CD4-positive, alpha-beta memory T cell (primary cell): Measurements from ENCODE around the gene SPACA7. TPM values are rescaled to one million over a fixed set of nuclear protein-coding genes. Genes with fewer than 3 reads are reported as not detected.

Source experiments
- CTCF ChIA-PET: fragments of 350-600 bp; sonication (Branson Sonifier 250); formaldehyde crosslinking; loops from one replicate; lab custom pipeline; 2021; ENCODE audit warnings: inconsistent platforms; ENCODE audit not compliant: partially characterized antibody; lab: Charles Lee
- POLR2A ChIA-PET: fragments of 350-600 bp; sonication (Branson Sonifier 250); formaldehyde crosslinking; loops from one replicate; lab custom pipeline; 2021; ENCODE audit not compliant: partially characterized antibody; lab: Charles Lee
- DNase-seq, 5 donors: peaks; one replicate each; pipeline versions ENCODE4 v3.0.0 to v3.0.0-alpha.2; 2020 to 2022; ENCODE audit warnings: mixed read lengths in 1 of 5
- H3K27ac ChIP-seq: one replicate; pipeline ENCODE4 v1.7.0; 2013; ENCODE audit warnings: low read depth, low read length
- H3K27me3 ChIP-seq: 2 replicates; pipeline ENCODE4 v1.7.0; 2013; ENCODE audit warnings: mild to moderate bottlenecking, low read length, moderate library complexity; ENCODE audit not compliant: insufficient read depth
- H3K36me3 ChIP-seq: 2 replicates; pipeline ENCODE4 v1.7.0; 2013; ENCODE audit warnings: mild to moderate bottlenecking, low read length, moderate library complexity; ENCODE audit not compliant: insufficient read depth
- H3K4me1 ChIP-seq: 2 replicates; pipeline ENCODE4 v1.7.0; 2013; ENCODE audit warnings: mild to moderate bottlenecking, low read length, moderate library complexity; ENCODE audit not compliant: insufficient read depth
- H3K4me3 ChIP-seq, 2 donors: one replicate each; pipeline ENCODE4 v1.7.0; 2013; ENCODE audit warnings: low read length in 2 of 2, mild to moderate bottlenecking in 1 of 2
- H3K9me3 ChIP-seq, 2 donors: one replicate each; pipeline ENCODE4 v1.7.0; 2013; ENCODE audit warnings: low read length in 2 of 2, control low read depth in 1 of 2; ENCODE audit not compliant: control insufficient read depth in 1 of 2
- H3K27ac Mint-ChIP-seq, 7 donors: one replicate each; pipeline ENCODE4 v1.8.0; 2020 to 2021; ENCODE audit warnings: mixed read lengths in 7 of 7, mild to moderate bottlenecking in 6 of 7, inconsistent platforms in 3 of 7, moderate library complexity in 3 of 7
- H3K27me3 Mint-ChIP-seq, 2 donors: one replicate each; pipeline ENCODE4 v1.8.0; 2020 to 2021; ENCODE audit warnings: mixed read lengths in 2 of 2
- H3K36me3 Mint-ChIP-seq, 2 donors: one replicate each; pipeline ENCODE4 v1.8.0; 2020 to 2021; ENCODE audit warnings: mixed read lengths in 2 of 2, inconsistent platforms in 1 of 2, mild to moderate bottlenecking in 1 of 2
- H3K4me1 Mint-ChIP-seq, 4 donors: one replicate each; pipeline ENCODE4 v1.8.0; 2020 to 2021; ENCODE audit warnings: mixed read lengths in 4 of 4, mild to moderate bottlenecking in 1 of 4
- H3K4me3 Mint-ChIP-seq, 8 donors: one replicate each; pipeline ENCODE4 v1.8.0; 2020 to 2021; ENCODE audit warnings: mixed read lengths in 8 of 8, mild to moderate bottlenecking in 7 of 8, moderate library complexity in 6 of 8, inconsistent platforms in 3 of 8
- H3K9me3 Mint-ChIP-seq, 8 donors: one replicate each; pipeline ENCODE4 v1.8.0; 2020 to 2021; ENCODE audit warnings: mixed read lengths in 8 of 8, mild to moderate bottlenecking in 5 of 8, inconsistent platforms in 3 of 8, moderate library complexity in 1 of 8
- intact Hi-C: fragments of 100-400 bp; cut with micrococcal nuclease; formaldehyde crosslinking; loops from one replicate; pipeline ENCODE4 v1.15.1; 2023
- polyA plus RNA-seq, 2 donors: library from polyadenylated mRNA; unstranded; fragments of 300-500 nt; fragmentation: Illumina TruSeq; gene quantifications; one replicate each; pipeline ENCODE4 v1.2.3, GENCODE V29; 2021
- total RNA-seq, 2 experiments: library from RNA; stranded (reverse); gene quantifications; one replicate each; pipeline ENCODE4 v1.2.3, GENCODE V29; 2021

The SPACA7 gene
- total and polyA plus RNA-seq, 4 experiments from 2014 or later: not detected

GRCh38 chr13:112435973-112436372, 59.8 kb downstream of the SPACA7 start:
- intact Hi-C loops: no loop called here
- H3K27ac Mint-ChIP-seq: no peak overlapping the region
- H3K27me3 Mint-ChIP-seq: peaks cover 7 to 12% of the 10 kb centered on the region in 2 donors
- no peak overlapping the region for H3K27ac ChIP-seq
- H3K4me1 Mint-ChIP-seq: peaks cover 0 to 1% (median 0%) of the 10 kb centered on the region in 4 donors
- POLR2A ChIA-PET: no interaction called here
- peaks cover 3 to 22% (median 8%) of the 10 kb centered on the region in 8 donors for H3K9me3 Mint-ChIP-seq
- no peak overlapping the region for H3K4me3 Mint-ChIP-seq
- H3K9me3 ChIP-seq: no peaks in the 10 kb centered on the region
- DNase-seq: no peak
- H3K4me3 ChIP-seq: no peak overlapping the region
- no peaks in the 10 kb centered on the region for H3K27me3 ChIP-seq
- no peaks in the 10 kb centered on the region for H3K36me3 Mint-ChIP-seq
- H3K4me1 ChIP-seq: no peaks in the 10 kb centered on the region
- no peaks in the 10 kb centered on the region for H3K36me3 ChIP-seq
- CTCF ChIA-PET: no interaction called here

GRCh38 chr13:112438094-112438493, 61.9 kb downstream of the SPACA7 start:
- no peaks in the 10 kb centered on the region for H3K4me1 ChIP-seq
- Mint-ChIP-seq H3K4me1 (peaks cover 0 to 1% (median under 1%) of the 10 kb centered on the region in 4 donors), H3K27ac (peak overlapping the region in 1 of 7 donors; percentile 14), H3K4me3 (no peak overlapping the region), H3K27me3 (peaks cover 8 to 14% of the 10 kb centered on the region in 2 donors), H3K9me3 (peaks cover 3 to 19% (median 8%) of the 10 kb centered on the region in 8 donors), H3K36me3 (no peaks in the 10 kb centered on the region)
- no peaks in the 10 kb centered on the region for H3K9me3 ChIP-seq
- POLR2A ChIA-PET: no interaction called here
- H3K4me3 ChIP-seq: no peak overlapping the region
- H3K27me3 ChIP-seq: no peaks in the 10 kb centered on the region
- no peak overlapping the region for H3K27ac ChIP-seq
- no peaks in the 10 kb centered on the region for H3K36me3 ChIP-seq
- no peak for DNase-seq
- intact Hi-C loops: no loop called here
- CTCF ChIA-PET: no interaction called here

GRCh38 chr13:112438515-112438914, 62.4 kb downstream of the SPACA7 start:
- CTCF ChIA-PET: no interaction called here
- no peaks in the 10 kb centered on the region for H3K36me3 Mint-ChIP-seq
- intact Hi-C loops: no loop called here
- no peaks in the 10 kb centered on the region for H3K27me3 ChIP-seq
- H3K27ac Mint-ChIP-seq: no peak overlapping the region
- H3K27me3 Mint-ChIP-seq: peaks cover 9 to 15% of the 10 kb centered on the region in 2 donors
- peaks cover 0 to 5% (median 1%) of the 10 kb centered on the region in 4 donors for H3K4me1 Mint-ChIP-seq
- no peak for DNase-seq
- H3K4me3 ChIP-seq: no peak overlapping the region
- POLR2A ChIA-PET: no interaction called here
- H3K4me3 Mint-ChIP-seq: no peak overlapping the region
- H3K36me3 ChIP-seq: no peaks in the 10 kb centered on the region
- H3K27ac ChIP-seq: no peak overlapping the region
- no peaks in the 10 kb centered on the region for H3K4me1 ChIP-seq
- H3K9me3 Mint-ChIP-seq: peaks cover 3 to 19% (median 8%) of the 10 kb centered on the region in 8 donors
- no peaks in the 10 kb centered on the region for H3K9me3 ChIP-seq

- Histone ChIP-seq H3K4me3 (no peak overlapping the region), H3K27ac (no peak overlapping the region), H3K27me3 (no peaks in the 10 kb centered on the region), H3K36me3 (no peaks in the 10 kb centered on the region), H3K4me1 (no peaks in the 10 kb centered on the region), H3K9me3 (no peaks in the 10 kb centered on the region)
- H3K27me3 Mint-ChIP-seq: peaks cover 12% of the 10 kb centered on the region in 2 donors
- H3K4me3 Mint-ChIP-seq: no peak overlapping the region
- intact Hi-C loops: no loop called here
- H3K27ac Mint-ChIP-seq: no peak overlapping the region
- H3K9me3 Mint-ChIP-seq: peaks cover 3 to 19% (median 8%) of the 10 kb centered on the region in 8 donors
- H3K36me3 Mint-ChIP-seq: no peaks in the 10 kb centered on the region
- no peak for DNase-seq
- peaks cover 0 to 8% (median 2%) of the 10 kb centered on the region in 4 donors for H3K4me1 Mint-ChIP-seq
- ChIA-PET POLR2A (no interaction called here), CTCF (no interaction called here)
Measured at GRCh38 chr13:112441226-112441625, 65.1 kb downstream of the SPACA7 start.

- H3K36me3 Mint-ChIP-seq: no peaks in the 10 kb centered on the region
- no peak overlapping the region for H3K27ac ChIP-seq
- peaks cover 0 to 15% (median 8%) of the 10 kb centered on the region in 8 donors for H3K9me3 Mint-ChIP-seq
- no peaks in the 10 kb centered on the region for H3K9me3 ChIP-seq
- no peak overlapping the region for H3K4me3 ChIP-seq
- H3K4me3 Mint-ChIP-seq: no peak overlapping the region
- no peaks in the 10 kb centered on the region for H3K27me3 ChIP-seq
- peaks cover 0 to 8% (median 2%) of the 10 kb centered on the region in 4 donors for H3K4me1 Mint-ChIP-seq
- DNase-seq: no peak
- H3K4me1 ChIP-seq: no peaks in the 10 kb centered on the region
- POLR2A ChIA-PET: no interaction called here
- CTCF ChIA-PET: no interaction called here
- no peak overlapping the region for H3K27ac Mint-ChIP-seq
- intact Hi-C loops: no loop called here
- no peaks in the 10 kb centered on the region for H3K36me3 ChIP-seq
- peaks cover 12% of the 10 kb centered on the region in 2 donors for H3K27me3 Mint-ChIP-seq
Measured at GRCh38 chr13:112441779-112442310, 65.7 kb downstream of the SPACA7 start.

- peaks cover 12 to 15% of the 10 kb centered on the region in 2 donors for H3K27me3 Mint-ChIP-seq
- H3K4me3 Mint-ChIP-seq: no peak overlapping the region
- H3K4me1 ChIP-seq: no peaks in the 10 kb centered on the region
- H3K36me3 Mint-ChIP-seq: no peaks in the 10 kb centered on the region
- H3K4me1 Mint-ChIP-seq: peaks cover 0 to 8% (median 2%) of the 10 kb centered on the region in 4 donors
- DNase-seq: no peak
- no peaks in the 10 kb centered on the region for H3K27me3 ChIP-seq
- H3K9me3 Mint-ChIP-seq: peaks cover 0 to 14% (median 8%) of the 10 kb centered on the region in 8 donors
- intact Hi-C loops: no loop called here
- POLR2A ChIA-PET: no interaction called here
- CTCF ChIA-PET: no interaction called here
- no peak overlapping the region for H3K4me3 ChIP-seq
- H3K9me3 ChIP-seq: no peaks in the 10 kb centered on the region
- no peak overlapping the region for H3K27ac ChIP-seq
- H3K36me3 ChIP-seq: no peaks in the 10 kb centered on the region
- H3K27ac Mint-ChIP-seq: no peak overlapping the region
Measured at GRCh38 chr13:112442483-112443090, 66.4 kb downstream of the SPACA7 start.

- H3K4me1 ChIP-seq: no peaks in the 10 kb centered on the region
- CTCF ChIA-PET: no interaction called here
- no peak overlapping the region for H3K27ac ChIP-seq
- H3K27me3 Mint-ChIP-seq: peaks cover 10 to 15% of the 10 kb centered on the region in 2 donors
- intact Hi-C loops: no loop called here
- no peaks in the 10 kb centered on the region for H3K27me3 ChIP-seq
- peaks cover 0 to 8% (median 2%) of the 10 kb centered on the region in 4 donors for H3K4me1 Mint-ChIP-seq
- POLR2A ChIA-PET: no interaction called here
- no peak overlapping the region for H3K4me3 ChIP-seq
- no peaks in the 10 kb centered on the region for H3K9me3 ChIP-seq
- no peak overlapping the region for H3K27ac Mint-ChIP-seq
- DNase-seq: no peak
- peaks cover 0 to 9% (median 3%) of the 10 kb centered on the region in 8 donors for H3K9me3 Mint-ChIP-seq
- no peaks in the 10 kb centered on the region for H3K36me3 ChIP-seq
- no peak overlapping the region for H3K4me3 Mint-ChIP-seq
- H3K36me3 Mint-ChIP-seq: no peaks in the 10 kb centered on the region
Measured at GRCh38 chr13:112443191-112443994, 67.2 kb downstream of the SPACA7 start.
